NCI-H774 (cell line): Measurements from ENCODE around the gene EPHA5.

Experiments
- DNase-seq: peaks from one replicate; lab custom pipeline; 2025; lab: John Stamatoyannopoulos, UW

Gene EPHA5

GRCh38 chr4:65624651-65625050, 45.6 kb downstream of the EPHA5 start:
- no peak for DNase-seq

- DNase-seq: no peak
Observed at GRCh38 chr4:65623506-65623905, 46.8 kb downstream of the EPHA5 start.

- DNase-seq: no peak
Observed at GRCh38 chr4:65617416-65617815, 52.9 kb downstream of the EPHA5 start.

- DNase-seq: no peak
Observed at GRCh38 chr4:65604515-65604914, 65.8 kb downstream of the EPHA5 start.

- no peak for DNase-seq
Observed at GRCh38 chr4:65600656-65601055, 69.6 kb downstream of the EPHA5 start.

GRCh38 chr4:65599340-65599739, 70.9 kb downstream of the EPHA5 start:
- no peak for DNase-seq

- DNase-seq: no peak
Observed at GRCh38 chr4:65597697-65598096, 72.6 kb downstream of the EPHA5 start.

GRCh38 chr4:65592089-65592488, 78.2 kb downstream of the EPHA5 start:
- no peak for DNase-seq

- DNase-seq: no peak
Observed at GRCh38 chr4:65589921-65590320, 80.4 kb downstream of the EPHA5 start.

- DNase-seq: no peak
Observed at GRCh38 chr4:65589331-65589730, 81.0 kb downstream of the EPHA5 start.

- DNase-seq: no peak
Observed at GRCh38 chr4:65580551-65580950, 89.7 kb downstream of the EPHA5 start.

- no peak for DNase-seq
Observed at GRCh38 chr4:65566473-65566872, 103.8 kb downstream of the EPHA5 start.

- DNase-seq: no peak
Observed at GRCh38 chr4:65561164-65561563, 109.1 kb downstream of the EPHA5 start.

GRCh38 chr4:65559270-65559669, 111.0 kb downstream of the EPHA5 start:
- no peak for DNase-seq

- DNase-seq: no peak
Observed at GRCh38 chr4:65552057-65552456, 118.2 kb downstream of the EPHA5 start.

GRCh38 chr4:65550500-65550899, 119.8 kb downstream of the EPHA5 start:
- DNase-seq: no peak

GRCh38 chr4:65546882-65547416, 123.3 kb downstream of the EPHA5 start:
- DNase-seq: no peak

- DNase-seq: no peak
Observed at GRCh38 chr4:65538571-65538970, 131.7 kb downstream of the EPHA5 start.

GRCh38 chr4:65535113-65535512, 135.2 kb downstream of the EPHA5 start:
- DNase-seq: no peak

- DNase-seq: no peak
Observed at GRCh38 chr4:65521666-65522065, 148.6 kb downstream of the EPHA5 start.

- no peak for DNase-seq
Observed at GRCh38 chr4:65515646-65516045, 154.6 kb downstream of the EPHA5 start.

GRCh38 chr4:65510976-65511375, 159.3 kb downstream of the EPHA5 start:
- no peak for DNase-seq

GRCh38 chr4:65508168-65508567, 162.1 kb downstream of the EPHA5 start:
- no peak for DNase-seq

- no peak for DNase-seq
Observed at GRCh38 chr4:65502131-65502701, 168.1 kb downstream of the EPHA5 start.
